DND-41 (cell line): Measurements from ENCODE around the gene TRPV5.

Experiments used
- CTCF ChIP-seq: IDR thresholded peaks from 2 replicates; pipeline ENCODE4 v1.5.1; 2012; ENCODE audit warnings: borderline replicate concordance, low read length, moderate library complexity, mild to moderate bottlenecking; ENCODE audit not compliant: poor library complexity, severe bottlenecking; ENCODE audit errors: extremely low read depth
- EZH2 ChIP-seq: IDR thresholded peaks from 3 replicates; pipeline ENCODE4 v1.6.1; 2012; ENCODE audit warnings: borderline replicate concordance, low read depth, mild to moderate bottlenecking, moderate library complexity, low read length, inconsistent platforms; ENCODE audit not compliant: severe bottlenecking

DNA sequence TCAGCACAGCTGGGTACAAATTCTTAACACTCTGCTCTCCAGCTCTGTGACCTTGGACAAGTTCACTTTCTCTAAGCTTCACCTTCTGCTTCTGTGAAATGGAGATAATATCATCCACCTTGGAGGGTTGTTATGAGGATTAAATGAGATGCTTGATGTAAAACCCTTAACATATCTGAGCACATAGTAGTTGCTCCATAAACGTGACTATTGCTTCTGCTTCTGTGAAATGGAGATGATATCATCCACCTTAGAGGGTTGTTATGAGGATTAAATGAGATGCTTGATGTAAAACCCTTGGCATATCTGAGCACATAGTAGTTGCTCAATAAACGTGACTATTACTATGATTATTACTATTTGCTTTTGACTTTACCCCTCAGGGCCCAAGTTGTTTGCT is 64.1 kb downstream of the TRPV5 start:
- TF ChIP-seq CTCF: no peak
- no peak for TF ChIP-seq EZH2
